Aorta (tissue), 5 donors: ENCODE data around the gene GPR65. TPM values are rescaled to one million over a fixed set of nuclear protein-coding genes. Genes with fewer than 3 reads are reported as not detected.
A peak's percentile ranks its signal among the peaks of the same experiment; 100 is the strongest.
"Not testable (repeated sequence)": the region's sequence is repeated elsewhere in the genome, so short reads cannot be mapped to it uniquely, and the experiment has no call there.

ENCODE experiments used
- ATAC-seq: fragments of 200-7000 bp; cut with Tn5 transposase; one replicate; pipeline ENCODE4 v1.9.1; 2022; ENCODE audit warnings: moderate library complexity; ENCODE audit not compliant: low FRiP score
- DNase-seq, 2 donors: peaks; one replicate each; pipeline ENCODE4 v3.0.0-alpha.2; 2020
- H3K27ac ChIP-seq, 2 donors: one replicate each; pipeline ENCODE4 v1.5.1; 2013; ENCODE audit warnings: low read length in 2 of 2, mild to moderate bottlenecking in 2 of 2, moderate library complexity in 2 of 2, control low read depth in 1 of 2, inconsistent platforms in 1 of 2, low read depth in 1 of 2
- H3K27me3 ChIP-seq, 2 donors: one replicate each; pipeline ENCODE4 v1.6.1; 2013; ENCODE audit warnings: control low read depth in 1 of 2, low read length in 1 of 2, mild to moderate bottlenecking in 1 of 2, moderate library complexity in 1 of 2; ENCODE audit not compliant: insufficient read depth in 2 of 2, control insufficient read depth in 1 of 2
- H3K36me3 ChIP-seq, 2 donors: one replicate each; pipeline ENCODE4 v1.6.1; 2013; ENCODE audit warnings: control low read depth in 1 of 2, low read length in 1 of 2, mild to moderate bottlenecking in 1 of 2; ENCODE audit not compliant: insufficient read depth in 2 of 2, control insufficient read depth in 1 of 2
- H3K4me1 ChIP-seq, 2 donors: one replicate each; pipeline ENCODE4 v1.6.1; 2013; ENCODE audit warnings: low read length in 2 of 2, control low read depth in 1 of 2, mild to moderate bottlenecking in 1 of 2, moderate library complexity in 1 of 2; ENCODE audit not compliant: insufficient read depth in 2 of 2, control insufficient read depth in 1 of 2
- H3K4me3 ChIP-seq, 2 donors: one replicate each; pipeline ENCODE4 v1.5.1; 2013; ENCODE audit warnings: low read length in 2 of 2, control low read depth in 1 of 2, mild to moderate bottlenecking in 1 of 2
- H3K9me3 ChIP-seq: one replicate; pipeline ENCODE4 v1.6.1; 2013; ENCODE audit warnings: mild to moderate bottlenecking, low read length; ENCODE audit not compliant: control insufficient read depth
- WGBS, 2 donors: extraction: QIAGEN DNeasy Blood & Tissue Kit; methylation state at CpG; one replicate each; pipeline ENCODE4 v1.1.7; 2013; 5-methylcytosine and 5-hydroxymethylcytosine counted together
- intact Hi-C, 2 donors: fragments of 100-400 bp; cut with DNase I; formaldehyde crosslinking; loops; one replicate each; pipeline versions ENCODE4 v1.14.2 to v1.15.0; 2022
- polyA plus RNA-seq, 2 donors: library from polyadenylated mRNA; stranded (reverse); fragments of 200-250 nt; gene quantifications; one replicate each; pipeline ENCODE4 v1.2.3, GENCODE V29; 2013
- total RNA-seq, 2 donors: library from RNA; stranded (reverse); fragmentation: NEBNext Ultra II Directional; extraction: Animal tissue kit (Norgen Biotek cat#: 25700); gene quantifications; one replicate each; pipeline ENCODE4 v1.2.1, GENCODE V29; 2021
- donor health status: healthy with polysubstance abuse.
- donor health status: Bipolar disorder and iron deficiency.
- donor health status: DM: no; HTN: no; CAD: no.
- donor health status: DM: no; HTN: no; CAD: no.
- donor health status: DM: yes; HTN: yes; CAD: no.

The GPR65 gene
- total and polyA plus RNA-seq, 4 donors = 0.28 to 3.9 (median 2.3) TPM

- Histone ChIP-seq H3K36me3 (no peaks in the 10 kb centered on the region), H3K4me1 (no peaks in the 10 kb centered on the region), H3K4me3 (no peak overlapping the region), H3K9me3 (no peaks in the 10 kb centered on the region), H3K27me3 (no peaks in the 10 kb centered on the region), H3K27ac (no peak overlapping the region)
- 79 to 82% methylated on average over 1 of the region's 1 CpG for WGBS, 2 donors
- no peak for ATAC-seq
- DNase-seq = no peak
- intact Hi-C loops = no loop called here
Observed at GRCh38 chr14:88009486-88009885, 4.6 kb downstream of the GPR65 start.

- Histone ChIP-seq H3K4me3 (no peak overlapping the region), H3K9me3 (no peaks in the 10 kb centered on the region), H3K36me3 (no peaks in the 10 kb centered on the region), H3K27me3 (no peaks in the 10 kb centered on the region), H3K27ac (no peak overlapping the region), H3K4me1 (no peaks in the 10 kb centered on the region)
- DNase-seq = no peak
- 34 to 48% methylated on average over 2 of the region's 2 CpGs for WGBS, 2 donors
- intact Hi-C loops = loop anchor here (5.0 to 10.0 kb wide), 3 partner anchors 154 to 374 kb away; partner anchors contain the start of gene SPATA7 (in 1 of the 2)
- ATAC-seq = no peak
Observed at GRCh38 chr14:88010331-88010730, 5.4 kb downstream of the GPR65 start.

- DNase-seq (no peak), ATAC-seq (no peak)
- intact Hi-C loops = loop anchor here (5.0 to 10.0 kb wide), 3 partner anchors 152 to 372 kb away; partner anchors contain the start of gene SPATA7 (in 1 of the 2)
- 68 to 70% methylated on average over 5 of the region's 5 CpGs for WGBS, 2 donors
- Histone ChIP-seq H3K4me3 (no peak overlapping the region), H3K27me3 (no peaks in the 10 kb centered on the region), H3K9me3 (no peaks in the 10 kb centered on the region), H3K36me3 (no peaks in the 10 kb centered on the region), H3K4me1 (no peaks in the 10 kb centered on the region), H3K27ac (no peak overlapping the region)
Observed at GRCh38 chr14:88012495-88012894, 7.6 kb downstream of the GPR65 start.

GRCh38 chr14:88013750-88014349 lies 8.9 kb downstream of the GPR65 start:
- ATAC-seq = peak; percentile 91
- Histone ChIP-seq H3K4me3 (no peak overlapping the region), H3K27ac (no peak overlapping the region), H3K36me3 (no peaks in the 10 kb centered on the region), H3K4me1 (no peaks in the 10 kb centered on the region), H3K27me3 (no peaks in the 10 kb centered on the region), H3K9me3 (no peaks in the 10 kb centered on the region)
- WGBS, 2 donors = 2 to 4% methylated on average over 7 of the region's 7 CpGs
- intact Hi-C loops = loop anchor here (5.0 to 10.0 kb wide), 3 partner anchors 151 to 371 kb away; partner anchors contain the start of gene SPATA7 (in 1 of the 2)
- peak; percentile 76 to 79 for DNase-seq

GRCh38 chr14:88016768-88017167 lies 11.8 kb downstream of the GPR65 start:
- Histone ChIP-seq H3K27ac (no peak overlapping the region), H3K4me1 (no peaks in the 10 kb centered on the region), H3K9me3 (no peaks in the 10 kb centered on the region), H3K36me3 (no peaks in the 10 kb centered on the region), H3K27me3 (no peaks in the 10 kb centered on the region), H3K4me3 (no peak overlapping the region)
- intact Hi-C loops = loop anchor here (10.0 kb wide), 2 partner anchors 148 to 368 kb away; partner anchors contain the start of gene SPATA7 (in 1 of the 2)
- ATAC-seq = no peak
- no peak for DNase-seq
- WGBS, 2 donors = 90 to 92% methylated on average over 2 of the region's 2 CpGs

GRCh38 chr14:88017535-88017934 lies 12.6 kb downstream of the GPR65 start:
- H3K36me3 ChIP-seq = no peaks in the 10 kb centered on the region
- no peak overlapping the region for H3K4me3 ChIP-seq
- DNase-seq = no peak
- ATAC-seq = no peak
- no peaks in the 10 kb centered on the region for H3K4me1 ChIP-seq
- no peaks in the 10 kb centered on the region for H3K27me3 ChIP-seq
- no peak overlapping the region for H3K27ac ChIP-seq
- no peaks in the 10 kb centered on the region for H3K9me3 ChIP-seq
- WGBS, 2 donors = 88 to 93% methylated on average over 2 of the region's 2 CpGs
- intact Hi-C loops = loop anchor here (10.0 kb wide), 2 partner anchors 147 to 367 kb away; partner anchors contain the start of gene SPATA7 (in 1 of the 2)

- Histone ChIP-seq H3K4me1 (no peaks in the 10 kb centered on the region), H3K9me3 (no peaks in the 10 kb centered on the region), H3K27me3 (no peaks in the 10 kb centered on the region), H3K4me3 (no peak overlapping the region), H3K27ac (no peak overlapping the region), H3K36me3 (no peaks in the 10 kb centered on the region)
- DNase-seq (no peak), ATAC-seq (no peak)
- intact Hi-C loops = no loop called here
- WGBS, 2 donors = 40 to 57% methylated on average over 3 of the region's 3 CpGs
Observed at GRCh38 chr14:88023658-88024187, 18.8 kb downstream of the GPR65 start.

GRCh38 chr14:88024252-88025086 lies 19.5 kb downstream of the GPR65 start:
- 62 to 73% methylated on average over 11 of the region's 11 CpGs for WGBS, 2 donors
- H3K27ac ChIP-seq, H3K36me3 ChIP-seq, intact Hi-C loops, H3K9me3 ChIP-seq, H3K27me3 ChIP-seq, ATAC-seq, H3K4me3 ChIP-seq, H3K4me1 ChIP-seq, DNase-seq: not testable (repeated sequence)
